HG03039 (cell line): ENCODE measurements around the gene RASAL2.
"Not testable (repeated sequence)": the region's sequence is repeated elsewhere in the genome, so short reads cannot be mapped to it uniquely, and the experiment has no call there.

Experiments used
- ATAC-seq: cut with Tn5 transposase; IDR thresholded peaks from one replicate; pipeline ENCODE4 v1.9.1; 2021; ENCODE audit warnings: mild to moderate bottlenecking, moderate library complexity; ENCODE audit not compliant: unreplicated experiment

RASAL2 gene

DNA sequence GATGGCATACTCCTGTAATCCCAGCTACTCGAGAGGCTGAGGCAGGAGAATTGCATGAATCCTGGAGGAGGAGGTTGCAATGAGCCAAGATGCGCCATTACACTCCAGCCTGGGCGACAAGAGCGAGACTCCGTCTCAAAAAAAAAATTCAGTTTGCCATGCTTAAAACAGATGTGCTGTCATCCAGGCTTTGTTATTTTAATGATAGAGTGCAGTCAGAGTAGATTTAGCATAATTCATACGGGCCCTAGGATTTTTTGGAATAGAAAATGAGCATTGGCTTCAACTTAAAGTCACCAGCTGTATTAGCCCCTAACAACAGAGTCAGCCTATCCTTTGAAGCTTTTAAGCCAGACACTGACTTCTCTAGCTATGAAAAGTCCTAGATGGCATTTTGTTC, 124.6 kb downstream of the RASAL2 start:
- no peak for ATAC-seq

- ATAC-seq = no peak
Observed at GRCh38 chr1:178220094-178220493, 126.2 kb downstream of the RASAL2 start.

DNA sequence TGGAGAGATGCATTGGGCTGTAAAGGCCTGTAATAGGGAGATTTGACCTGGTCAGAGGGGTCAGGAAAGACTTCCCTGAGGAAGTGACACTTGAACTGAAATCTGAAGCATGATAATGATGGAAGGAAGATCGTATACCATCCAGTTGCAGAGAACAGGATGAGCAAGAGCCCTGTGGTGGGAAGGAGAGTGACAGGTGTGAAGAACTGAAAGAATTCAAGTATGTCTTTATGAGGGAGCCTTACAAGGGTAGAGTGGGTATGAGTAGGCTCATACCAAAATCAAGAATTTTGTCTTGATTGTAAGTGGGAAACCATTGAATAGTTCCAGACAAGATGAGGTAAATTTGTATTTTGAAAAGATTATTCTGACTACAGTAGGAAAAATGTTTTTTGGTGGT, 129.4 kb downstream of the RASAL2 start:
- no peak for ATAC-seq

DNA sequence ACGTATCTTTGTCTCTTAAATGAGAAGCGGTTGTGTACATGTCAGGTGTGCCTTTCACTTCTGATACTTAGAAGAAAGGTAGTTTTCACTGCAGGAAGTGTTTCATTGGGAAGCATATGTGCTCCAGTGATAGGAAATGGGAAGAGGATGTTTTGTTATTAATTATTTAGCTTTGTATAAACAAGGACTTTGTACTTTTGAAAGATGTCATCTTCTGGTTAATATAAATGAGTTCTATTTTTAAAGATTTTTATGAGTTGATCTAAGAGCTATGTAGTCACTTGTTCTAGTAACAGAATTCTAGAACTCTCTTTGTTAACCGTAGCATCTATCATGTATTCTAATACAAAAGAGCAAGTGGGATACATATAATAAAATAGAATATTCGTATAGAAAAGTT, 130.5 kb downstream of the RASAL2 start:
- ATAC-seq = no peak

GRCh38 chr1:178230881-178231409, 137.0 kb downstream of the RASAL2 start:
- no peak for ATAC-seq

GRCh38 chr1:178232108-178232507, 138.2 kb downstream of the RASAL2 start:
- ATAC-seq = no peak

DNA sequence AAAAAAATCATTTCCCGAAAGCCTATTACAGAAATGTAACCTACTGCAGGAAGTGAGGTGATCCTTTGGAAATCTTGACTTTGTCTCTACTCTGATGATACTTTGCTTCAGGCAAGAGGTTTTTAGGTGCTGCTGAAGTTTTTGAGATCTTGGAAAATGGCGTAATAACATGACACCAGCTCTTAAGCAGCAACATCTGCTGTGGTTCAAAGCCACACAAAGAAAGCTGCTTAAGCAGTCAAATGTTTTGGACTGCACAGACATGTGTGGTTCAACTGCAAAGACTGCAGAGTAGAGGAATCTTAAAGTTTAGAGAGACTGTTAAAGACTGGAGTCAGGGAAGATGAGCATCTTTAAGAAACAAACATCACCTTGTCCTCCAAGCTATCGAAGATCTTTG, 139.0 kb downstream of the RASAL2 start:
- ATAC-seq = no peak

DNA sequence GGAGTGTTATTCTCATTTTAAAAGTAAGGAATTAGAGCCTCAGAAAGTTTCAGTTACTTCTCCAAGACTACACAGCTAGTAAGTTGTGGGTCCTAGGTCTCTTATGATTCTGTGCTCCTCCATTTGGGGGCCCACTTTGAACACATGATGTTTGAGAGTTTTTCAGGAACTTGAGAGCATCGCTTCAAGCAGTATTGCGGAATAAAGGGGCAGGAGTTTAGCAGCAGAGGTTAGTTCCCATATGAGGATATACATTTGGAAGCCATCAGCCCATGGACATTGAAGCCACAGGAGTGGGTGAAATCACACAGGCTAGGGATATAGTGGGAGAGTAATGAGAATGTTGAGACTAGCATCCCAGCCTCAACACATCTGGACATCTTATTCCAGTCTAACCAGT, 143.2 kb downstream of the RASAL2 start:
- ATAC-seq = no peak

DNA sequence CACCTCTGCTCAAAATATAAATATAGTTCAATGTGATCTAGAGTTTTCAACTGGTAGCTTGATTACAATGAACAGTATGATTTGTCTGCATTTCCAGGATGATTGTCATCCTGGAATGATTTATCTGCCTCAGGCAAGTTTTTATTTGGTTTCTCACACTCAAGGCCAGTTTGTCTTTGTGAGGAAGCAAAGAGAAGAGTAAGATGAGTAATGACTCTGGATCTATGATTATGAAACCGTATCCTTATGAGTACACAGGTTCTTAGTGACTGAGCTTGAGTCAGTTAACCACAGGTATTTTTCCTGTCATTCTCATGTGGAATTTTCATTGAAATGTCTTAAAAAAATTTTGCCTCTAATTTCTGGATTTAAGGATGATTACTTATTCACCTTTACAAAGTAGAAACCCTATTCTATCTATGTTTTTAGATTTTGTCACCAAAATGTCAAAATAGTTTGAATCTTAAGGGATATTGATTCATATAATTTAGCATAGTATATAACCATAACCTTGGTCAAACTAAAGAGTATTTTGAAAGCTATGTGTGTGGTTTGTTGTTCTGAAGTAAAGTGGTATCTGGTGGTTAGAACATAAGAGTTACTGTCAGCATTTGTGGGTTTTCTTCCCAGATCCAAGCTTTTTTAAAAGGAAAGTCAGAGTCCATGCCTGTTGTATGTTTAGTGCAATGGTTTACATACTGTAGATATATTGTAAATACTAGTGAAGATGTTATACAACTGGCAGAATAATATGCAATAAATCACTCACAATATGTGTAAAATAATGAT, 145.0 kb downstream of the RASAL2 start:
- no peak for ATAC-seq

GRCh38 chr1:178241057-178241456, 147.2 kb downstream of the RASAL2 start:
- no peak for ATAC-seq

DNA sequence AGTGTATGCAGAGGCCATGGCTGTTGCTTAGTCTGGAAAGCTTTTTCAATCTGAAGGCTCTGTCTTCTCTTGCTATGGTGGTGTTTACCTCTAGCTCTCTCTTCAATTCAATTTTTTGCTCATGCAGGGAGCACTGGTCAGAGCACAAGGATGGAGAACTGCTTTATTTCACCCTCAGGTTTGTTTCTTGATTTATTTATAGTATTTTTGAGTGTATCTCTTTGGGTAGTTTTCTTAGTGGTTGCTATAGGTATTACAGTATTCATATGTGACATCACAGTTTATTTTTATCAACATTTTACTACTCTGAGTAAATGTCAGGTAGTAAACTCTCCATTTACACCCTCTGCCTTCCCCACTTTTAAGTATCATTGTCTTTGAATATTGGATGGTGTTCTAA, 147.9 kb downstream of the RASAL2 start:
- no peak for ATAC-seq

DNA sequence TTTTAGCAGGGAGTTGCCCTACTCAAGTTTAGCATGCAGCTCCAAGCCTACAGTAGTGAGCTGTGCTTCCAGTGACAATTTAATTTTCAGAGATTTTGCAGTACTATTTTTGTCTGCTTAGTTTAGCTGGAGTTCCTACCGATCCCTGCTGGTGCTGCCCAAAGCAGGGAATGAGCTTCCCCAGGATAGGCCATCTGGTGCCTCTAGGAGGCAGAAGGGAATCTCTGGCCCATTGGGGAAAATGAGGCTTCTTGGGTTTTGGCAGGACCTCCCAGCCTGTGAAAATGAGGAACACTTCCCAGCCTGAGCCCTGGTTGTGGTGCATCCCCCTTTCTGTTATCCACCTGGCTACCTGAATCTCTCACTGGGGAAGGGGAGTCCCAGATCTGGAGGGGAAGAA, 149.2 kb downstream of the RASAL2 start:
- no peak for ATAC-seq

DNA sequence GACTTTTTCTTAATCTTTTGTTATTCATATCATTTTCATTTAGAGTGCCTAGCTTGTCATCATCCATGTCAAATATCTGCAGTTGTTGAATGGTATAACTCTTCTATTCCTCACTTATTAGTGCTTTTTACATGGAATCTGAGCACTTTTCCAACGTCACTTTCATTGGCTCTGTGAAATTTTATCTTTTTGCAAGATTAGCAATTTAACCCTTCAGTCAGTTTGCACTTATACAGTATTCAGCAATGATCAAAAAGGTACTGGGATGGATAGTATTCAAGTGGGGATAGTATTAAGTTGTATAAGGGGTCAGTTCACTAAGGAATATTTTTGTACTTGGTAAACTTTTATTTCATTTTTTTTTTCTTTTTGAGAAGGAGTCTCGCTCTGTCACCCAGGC, 150.0 kb downstream of the RASAL2 start:
- no peak for ATAC-seq

GRCh38 chr1:178248284-178248683, 154.4 kb downstream of the RASAL2 start:
- ATAC-seq = not testable (repeated sequence)

- ATAC-seq = not testable (repeated sequence)
Observed at GRCh38 chr1:178253581-178253980, 159.7 kb downstream of the RASAL2 start.

DNA sequence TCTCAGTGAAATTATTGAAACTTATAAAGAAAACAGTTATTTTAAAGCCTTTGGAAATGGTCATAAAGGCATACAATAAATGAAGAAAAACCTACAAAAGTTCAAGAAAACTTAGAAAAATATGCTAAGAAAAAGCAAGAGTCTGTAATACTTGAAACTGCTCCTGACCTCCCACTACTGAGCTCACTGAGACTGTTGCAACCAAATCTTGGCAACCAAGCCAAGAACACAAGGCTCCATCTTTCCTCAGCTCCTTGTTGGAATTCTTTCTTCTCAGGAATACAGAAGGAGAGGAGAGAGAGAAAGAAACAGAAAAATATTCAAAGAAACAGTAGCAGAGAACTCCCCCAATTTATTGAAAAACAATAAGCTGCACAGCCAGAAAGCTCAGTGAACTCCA, 160.5 kb downstream of the RASAL2 start:
- ATAC-seq = no peak

GRCh38 chr1:178258536-178258935, 164.6 kb downstream of the RASAL2 start:
- no peak for ATAC-seq

GRCh38 chr1:178262120-178262500, 168.2 kb downstream of the RASAL2 start:
- no peak for ATAC-seq

DNA sequence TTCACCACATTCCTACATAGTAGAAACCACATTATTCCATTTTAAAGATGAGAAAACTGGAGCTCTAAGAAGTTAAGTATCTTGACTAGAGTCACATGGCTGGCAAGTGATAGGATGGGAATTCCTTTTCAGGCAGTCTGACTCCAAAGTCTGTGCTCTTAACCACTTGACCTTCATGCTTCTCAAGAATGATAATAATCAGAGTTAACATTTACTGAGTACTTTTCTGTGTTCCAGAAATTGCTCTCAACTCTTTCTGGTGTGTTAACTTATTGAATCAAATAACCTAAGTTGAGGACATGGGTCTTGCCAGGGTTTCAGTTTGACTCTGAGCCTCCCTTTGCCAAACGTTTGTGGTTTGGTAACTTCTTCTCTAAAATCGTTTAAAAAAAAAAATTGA, 169.4 kb downstream of the RASAL2 start:
- no peak for ATAC-seq

DNA sequence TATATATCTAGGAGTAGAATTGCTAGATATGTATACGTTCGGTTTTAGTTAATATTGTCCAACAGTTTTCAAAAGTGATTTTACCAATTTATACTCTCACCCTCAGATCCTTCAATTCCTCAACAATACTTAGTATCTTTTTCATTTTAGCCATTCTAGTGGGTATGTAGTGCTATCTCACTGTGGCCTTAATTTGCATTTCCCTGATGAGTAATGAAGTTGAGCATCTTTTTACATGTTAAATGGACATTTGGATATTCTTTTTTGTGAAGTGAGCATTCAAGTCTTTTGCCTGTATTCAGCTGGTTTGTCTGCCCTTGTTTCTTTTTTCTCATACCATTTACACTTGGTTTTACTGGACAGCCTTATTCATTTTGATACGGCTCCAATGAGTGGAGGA, 172.2 kb downstream of the RASAL2 start:
- no peak for ATAC-seq

DNA sequence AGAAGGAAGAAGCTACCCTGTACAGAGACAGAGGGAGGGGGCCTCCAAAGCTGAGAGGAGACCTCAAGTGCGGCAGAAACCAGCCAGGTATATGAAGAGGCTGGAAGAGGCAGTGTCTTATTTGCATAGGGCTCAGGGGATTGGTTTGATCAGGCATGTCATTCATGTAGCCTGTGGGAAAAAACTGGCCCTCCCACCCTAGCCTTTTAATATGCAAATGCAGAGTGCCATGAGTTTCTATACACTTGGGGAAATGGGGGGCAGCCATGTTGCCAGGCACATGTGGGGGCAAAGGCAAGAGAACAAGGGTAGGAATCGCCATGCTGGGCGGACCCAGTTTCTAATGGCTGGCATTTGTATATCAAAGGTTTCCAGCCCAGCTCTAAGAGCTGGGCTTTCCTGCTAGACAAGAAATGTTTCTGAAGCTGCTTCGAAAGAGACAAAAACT, 172.7 kb downstream of the RASAL2 start:
- ATAC-seq = no peak

DNA sequence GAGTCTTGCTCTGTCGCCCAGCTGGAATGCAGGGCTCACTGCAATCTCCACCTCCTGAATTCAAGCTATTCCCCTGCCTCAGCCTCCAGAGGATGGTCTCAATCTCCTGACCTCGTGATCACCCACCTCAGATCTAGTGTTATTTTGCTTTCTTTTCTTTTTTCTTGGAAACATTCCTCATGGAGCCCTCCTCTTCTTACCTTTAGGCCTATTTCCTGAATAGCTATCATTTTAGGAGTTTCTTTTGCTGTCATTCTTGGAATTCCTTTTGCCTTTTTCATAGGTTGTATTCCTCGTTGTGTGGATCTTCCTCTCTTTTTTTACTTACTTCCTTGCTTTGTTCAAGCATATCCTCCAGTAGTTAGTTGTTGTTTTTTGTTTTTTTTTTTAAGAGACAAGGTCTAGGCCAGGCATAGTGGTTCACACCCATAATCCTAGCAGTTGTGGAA, 173.8 kb downstream of the RASAL2 start:
- ATAC-seq = no peak

- no peak for ATAC-seq
Observed at GRCh38 chr1:178271471-178271870, 177.6 kb downstream of the RASAL2 start.
